Cortex of kidney (tissue), 1 donor: ENCODE data around the gene RBM42.
A peak's percentile ranks its signal among the peaks of the same experiment; 100 is the strongest.
"Not testable (repeated sequence)": the region's sequence is repeated elsewhere in the genome, so short reads cannot be mapped to it uniquely, and the experiment has no call there.

Experiments
- DNase-seq: peaks from one replicate; lab custom pipeline; 2025; lab: John Stamatoyannopoulos, UW

The RBM42 gene, protein sequence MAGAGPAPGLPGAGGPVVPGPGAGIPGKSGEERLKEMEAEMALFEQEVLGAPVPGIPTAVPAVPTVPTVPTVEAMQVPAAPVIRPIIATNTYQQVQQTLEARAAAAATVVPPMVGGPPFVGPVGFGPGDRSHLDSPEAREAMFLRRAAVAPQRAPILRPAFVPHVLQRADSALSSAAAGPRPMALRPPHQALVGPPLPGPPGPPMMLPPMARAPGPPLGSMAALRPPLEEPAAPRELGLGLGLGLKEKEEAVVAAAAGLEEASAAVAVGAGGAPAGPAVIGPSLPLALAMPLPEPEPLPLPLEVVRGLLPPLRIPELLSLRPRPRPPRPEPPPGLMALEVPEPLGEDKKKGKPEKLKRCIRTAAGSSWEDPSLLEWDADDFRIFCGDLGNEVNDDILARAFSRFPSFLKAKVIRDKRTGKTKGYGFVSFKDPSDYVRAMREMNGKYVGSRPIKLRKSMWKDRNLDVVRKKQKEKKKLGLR

DNA sequence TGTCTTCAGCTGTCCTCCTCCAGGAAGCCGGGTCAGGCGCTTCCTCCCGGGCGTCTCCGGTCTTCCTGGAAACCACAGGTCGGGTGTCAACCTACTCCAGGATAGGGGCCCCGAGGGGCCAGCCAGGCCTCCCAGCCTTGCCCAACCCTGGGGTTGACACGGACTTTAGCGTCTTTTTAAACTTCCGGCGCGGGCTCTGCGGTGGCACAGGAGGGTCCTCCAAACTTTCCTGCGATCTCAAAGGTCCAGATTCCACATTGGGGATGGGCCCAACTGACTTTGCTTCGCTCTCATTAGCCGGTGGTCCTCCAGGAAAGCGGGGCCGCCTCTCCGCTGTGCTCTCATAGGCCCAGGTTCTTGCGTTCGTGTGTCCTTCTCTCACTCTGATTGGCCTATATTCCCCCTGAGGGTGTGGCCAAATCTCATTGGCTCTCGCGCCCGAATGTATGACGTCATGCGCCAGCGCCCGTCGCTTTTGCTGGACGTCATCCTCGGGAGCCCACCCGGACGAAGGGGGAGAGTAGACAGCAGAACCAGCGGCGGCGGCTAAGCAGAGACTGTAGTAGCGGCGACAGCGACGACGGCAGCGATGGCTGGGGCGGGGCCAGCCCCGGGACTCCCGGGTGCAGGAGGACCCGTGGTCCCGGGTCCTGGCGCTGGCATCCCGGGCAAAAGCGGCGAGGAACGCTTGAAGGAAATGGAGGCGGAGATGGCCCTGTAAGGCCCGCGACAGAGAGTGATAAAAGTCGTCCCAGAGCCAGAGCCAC lies at the start of gene RBM42:
RBM42 (plus strand) TSS at position 472 of the 767 bp plus-strand sequence; CDS start at position 590, 118 bp downstream.
- peak; percentile 45 for DNase-seq

DNA sequence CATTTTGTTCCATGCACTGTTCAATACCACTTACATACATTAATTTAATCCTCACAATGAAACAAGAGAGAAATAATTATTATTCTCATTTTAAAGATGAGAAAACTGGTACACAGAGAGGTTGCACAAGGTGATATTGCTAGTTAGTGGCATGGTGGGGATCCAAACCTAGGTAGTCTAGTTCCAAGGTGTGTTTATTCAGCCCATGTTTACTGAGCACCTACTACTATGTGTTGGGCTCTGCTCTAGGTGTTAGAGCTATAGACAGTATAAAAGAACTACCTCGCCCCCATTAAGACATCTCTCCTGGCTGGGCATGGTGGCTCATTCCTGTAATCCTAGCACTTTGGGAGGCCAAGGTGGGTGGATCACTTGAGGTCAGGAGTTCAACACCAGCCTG lies 46.1 kb upstream of the RBM42 start:
- no peak for DNase-seq

DNA sequence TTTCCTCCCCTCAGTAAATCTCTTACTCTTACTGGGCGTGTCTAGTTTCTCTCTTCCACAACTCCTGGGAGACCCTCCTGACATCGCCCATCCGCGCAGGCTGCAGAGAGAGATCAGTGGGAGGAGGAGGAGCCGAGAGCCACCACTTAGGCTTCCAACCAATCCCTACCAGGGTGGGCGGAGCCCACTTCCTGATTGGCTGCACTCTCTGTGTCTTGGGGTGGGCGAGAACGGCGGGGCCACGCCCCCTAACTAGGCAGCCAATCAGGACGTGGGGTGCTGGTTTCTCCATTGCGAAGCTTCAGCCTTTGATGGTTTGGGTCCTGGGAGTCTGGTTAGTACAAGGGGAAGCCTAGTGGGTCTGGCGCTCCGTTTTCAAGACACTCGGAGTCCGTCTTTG lies 43.0 kb upstream of the RBM42 start, which contains the start of gene PMIS2:
PMIS2 (plus strand) TSS at position 326 of the 400 bp plus-strand sequence. CDS start 87 bp downstream, outside the sequence.
- no peak for DNase-seq

DNA sequence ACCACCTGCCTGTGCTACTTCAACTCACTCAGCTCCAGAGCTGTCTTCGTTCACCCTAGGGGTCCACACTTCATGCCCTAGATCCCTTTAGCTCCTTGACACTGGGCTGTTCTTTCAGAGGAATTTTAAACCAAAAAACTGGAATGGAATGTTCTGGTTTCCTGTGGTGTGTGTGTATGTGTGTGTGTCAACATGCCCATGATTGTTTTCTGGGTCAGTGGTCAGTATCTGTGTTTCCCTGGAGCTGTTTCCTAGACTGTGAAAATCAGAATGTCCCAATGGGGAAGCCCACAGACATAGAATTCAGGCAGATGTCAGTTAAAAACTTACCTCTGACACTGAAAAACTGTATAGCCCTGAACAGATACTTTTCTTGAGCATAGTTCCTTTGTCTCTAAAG lies 41.5 kb upstream of the RBM42 start:
- no peak for DNase-seq

DNA sequence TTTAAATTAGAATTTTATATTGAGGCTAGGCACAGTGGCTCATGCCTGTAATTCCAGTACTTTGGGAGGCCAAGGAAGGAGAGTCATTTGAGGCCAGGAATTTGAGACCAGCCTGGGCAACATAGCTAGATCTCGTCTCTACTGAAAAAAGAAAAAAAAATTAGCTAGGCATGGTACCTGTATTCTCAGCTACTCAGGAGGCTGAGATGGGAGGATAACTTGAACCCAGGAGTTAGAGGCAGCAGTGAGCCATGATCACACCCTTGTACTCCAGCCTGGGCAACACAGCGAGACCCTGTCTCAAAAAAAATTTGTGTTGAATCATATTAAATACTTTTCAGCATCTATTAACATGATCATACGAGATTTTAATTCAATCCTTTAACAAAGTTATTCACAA lies 38.0 kb upstream of the RBM42 start:
- DNase-seq: no peak

DNA sequence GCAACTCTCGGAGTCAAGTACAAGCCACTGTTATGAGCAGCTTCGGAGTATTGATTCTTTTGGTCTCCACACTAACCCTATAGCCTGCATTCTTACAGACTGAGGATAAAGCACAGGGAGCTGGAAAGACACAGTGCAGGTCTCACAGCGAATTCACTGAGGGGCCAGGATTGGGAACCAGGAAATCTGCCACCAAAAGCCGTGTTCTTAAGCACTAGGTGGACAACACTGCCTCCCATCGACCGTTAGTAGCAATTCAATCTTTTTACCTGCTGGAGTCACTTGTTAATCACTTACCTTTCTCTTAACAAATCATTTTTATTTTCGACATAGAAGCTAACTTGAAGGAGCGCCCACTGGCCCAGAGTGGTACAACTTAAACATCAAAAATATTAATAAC lies 36.6 kb upstream of the RBM42 start:
- no peak for DNase-seq

DNA sequence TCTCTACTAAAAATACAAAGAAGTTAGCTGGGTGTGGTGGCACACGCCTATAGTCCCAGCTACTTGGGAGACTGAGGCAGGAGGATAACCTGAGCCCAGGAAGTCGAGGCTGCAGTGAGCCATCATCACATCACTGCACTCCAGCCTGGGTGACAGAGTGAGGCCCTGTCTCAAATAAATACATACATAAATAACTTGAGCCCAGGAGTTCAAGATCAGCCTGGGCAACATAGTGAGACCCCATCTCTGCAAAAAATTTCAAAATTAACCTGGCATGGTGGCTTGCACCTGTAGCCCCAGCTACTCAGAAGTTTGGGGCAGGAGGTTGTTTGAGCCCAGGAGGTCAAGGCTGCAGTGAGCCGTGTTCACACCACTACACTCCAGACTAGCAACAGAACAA lies 33.8 kb upstream of the RBM42 start:
- not testable (repeated sequence) for DNase-seq

DNA sequence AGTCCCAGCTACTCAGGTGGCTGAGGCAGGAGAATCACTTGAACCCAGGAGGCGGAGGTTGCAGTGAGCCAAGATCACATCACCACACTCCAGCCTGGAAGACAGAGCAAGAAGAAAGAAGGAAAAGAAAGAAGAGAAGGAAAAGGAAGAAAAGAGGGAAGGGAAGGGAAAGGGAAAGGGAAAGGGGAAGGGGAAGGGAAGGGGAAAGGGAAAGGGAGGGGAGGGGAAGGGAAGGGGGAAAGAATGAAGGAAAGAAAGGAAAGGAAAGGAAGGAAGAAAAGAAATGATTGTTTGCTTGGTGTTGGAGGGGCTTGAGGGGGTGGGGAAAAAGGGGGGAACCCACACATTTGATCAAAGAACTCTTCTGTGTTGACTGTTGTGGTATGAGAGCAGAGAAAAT lies 32.9 kb upstream of the RBM42 start:
- DNase-seq: no peak

DNA sequence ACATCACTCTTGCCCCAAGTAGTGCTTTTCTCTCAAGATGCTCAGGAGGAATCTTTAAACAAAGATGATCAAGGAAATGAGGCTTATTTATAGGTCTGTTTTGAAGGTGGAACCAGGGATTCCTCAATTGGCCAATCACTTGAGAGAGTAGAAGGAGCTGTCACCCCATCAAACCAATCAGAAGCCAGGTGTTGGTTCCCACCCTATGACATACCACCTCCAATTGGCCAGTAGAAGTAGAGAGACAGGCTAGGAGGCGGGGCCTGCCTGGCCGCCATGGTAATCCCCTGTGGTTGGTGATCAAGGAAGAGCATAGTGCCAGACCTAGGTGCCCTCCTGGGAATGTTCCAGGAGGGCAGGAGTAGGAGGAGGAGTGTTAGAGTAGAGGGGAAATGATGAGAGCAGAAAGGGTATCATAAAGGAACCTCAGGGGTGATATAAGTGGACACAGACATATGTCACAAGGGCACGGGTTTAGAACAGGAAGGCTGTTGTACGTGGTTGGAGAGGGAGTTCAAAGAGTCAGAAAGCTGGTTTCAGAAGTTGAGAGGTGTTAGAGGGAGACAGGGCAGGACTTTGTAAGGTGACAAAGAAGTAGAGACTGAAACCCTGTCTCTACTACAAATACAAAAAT lies 32.4 kb upstream of the RBM42 start:
- DNase-seq: no peak

DNA sequence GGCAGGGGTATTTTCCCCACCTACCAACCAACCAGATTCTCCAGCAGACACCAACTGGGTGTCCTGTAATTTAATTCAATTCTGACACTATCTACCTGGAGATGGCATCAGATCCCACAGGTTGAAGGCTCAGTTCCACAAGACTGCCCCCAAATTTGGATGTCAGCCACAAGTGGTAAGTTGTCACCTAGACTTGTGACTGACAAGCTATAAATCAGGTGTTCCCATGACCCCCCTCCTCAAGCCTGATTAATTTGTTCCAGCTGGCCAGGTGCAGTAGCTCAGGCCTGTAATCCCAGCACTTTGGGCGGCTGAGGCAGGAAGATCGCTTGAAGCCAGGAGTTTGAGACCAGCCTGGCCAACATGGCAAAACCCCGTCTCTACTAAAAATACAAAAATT lies 26.9 kb upstream of the RBM42 start:
- no peak for DNase-seq

DNA sequence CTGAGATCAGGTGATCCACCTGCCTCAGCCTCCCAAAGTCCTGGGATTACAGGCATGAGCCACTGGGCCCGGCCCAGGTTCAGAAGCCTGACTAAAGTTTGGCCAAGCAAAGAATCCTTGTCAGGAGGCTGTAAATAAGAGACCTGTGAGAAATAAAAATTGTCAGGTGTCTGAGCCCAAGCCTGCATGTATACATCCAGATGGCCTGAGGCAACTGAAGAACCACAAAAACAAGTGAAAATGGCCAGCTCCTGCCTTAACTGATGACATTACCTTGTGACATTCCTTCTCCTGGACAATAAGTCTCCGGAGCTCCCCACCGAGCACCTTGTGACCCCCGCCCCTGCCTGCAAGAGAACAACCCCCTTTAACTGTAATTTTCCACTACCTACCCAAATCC lies 24.4 kb upstream of the RBM42 start:
- DNase-seq: not testable (repeated sequence)

DNA sequence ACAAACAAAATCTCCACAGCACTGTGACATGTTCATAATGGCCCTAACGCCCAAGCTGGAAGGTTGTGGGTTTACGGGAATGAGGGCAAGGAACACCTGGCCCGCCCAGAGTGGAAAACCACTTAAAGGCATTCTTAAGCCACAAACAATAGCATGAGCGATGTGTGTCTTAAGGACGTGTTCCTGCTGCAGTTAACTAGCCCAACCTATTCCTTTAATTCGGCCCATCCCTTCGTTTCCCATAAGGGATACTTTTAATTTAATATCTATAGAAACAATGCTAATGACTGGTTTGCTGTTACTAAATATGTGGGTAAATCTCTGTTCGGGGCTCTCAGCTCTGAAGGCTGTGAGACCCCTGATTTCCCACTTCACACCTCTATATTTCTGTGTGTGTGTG lies 21.7 kb upstream of the RBM42 start:
- DNase-seq: not testable (repeated sequence)

DNA sequence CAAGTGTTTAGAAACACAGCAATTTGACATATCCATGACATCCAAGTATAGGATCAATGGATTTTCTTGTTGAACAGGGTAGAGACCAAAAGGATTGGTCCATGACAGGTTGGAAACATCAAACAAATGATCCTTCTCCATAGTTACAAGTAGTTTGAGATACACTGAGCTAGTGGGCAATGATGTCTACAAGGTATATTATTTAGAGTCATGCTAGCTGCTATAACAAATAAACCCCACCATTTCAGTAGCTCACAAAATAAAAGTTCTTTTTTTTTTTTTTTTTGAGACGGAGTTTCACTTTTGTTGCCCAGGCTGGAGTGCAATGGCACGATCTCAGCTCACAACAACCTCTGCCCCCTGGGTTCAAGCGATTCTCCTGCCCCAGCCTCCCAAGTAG lies 21.2 kb upstream of the RBM42 start:
- DNase-seq: no peak

DNA sequence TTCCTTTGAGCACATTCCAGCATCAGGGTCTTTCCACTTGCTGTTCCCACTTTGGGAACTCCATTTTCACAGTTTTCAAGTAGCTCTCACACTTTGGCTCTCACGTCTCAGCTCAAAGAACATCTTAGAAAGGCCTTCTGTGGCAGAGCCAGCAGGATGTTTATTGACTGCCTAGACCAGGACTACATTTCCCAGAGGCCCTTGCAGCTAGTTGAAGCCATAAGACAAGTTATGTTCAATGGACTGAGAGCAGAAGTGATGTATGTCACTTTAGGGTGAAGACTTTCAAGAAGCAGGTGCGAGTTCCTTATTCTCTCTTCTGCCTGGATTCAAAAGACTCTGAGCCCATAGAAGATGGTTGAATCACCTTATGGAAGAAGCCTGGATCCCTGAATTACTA lies 20.6 kb upstream of the RBM42 start:
- DNase-seq: no peak

DNA sequence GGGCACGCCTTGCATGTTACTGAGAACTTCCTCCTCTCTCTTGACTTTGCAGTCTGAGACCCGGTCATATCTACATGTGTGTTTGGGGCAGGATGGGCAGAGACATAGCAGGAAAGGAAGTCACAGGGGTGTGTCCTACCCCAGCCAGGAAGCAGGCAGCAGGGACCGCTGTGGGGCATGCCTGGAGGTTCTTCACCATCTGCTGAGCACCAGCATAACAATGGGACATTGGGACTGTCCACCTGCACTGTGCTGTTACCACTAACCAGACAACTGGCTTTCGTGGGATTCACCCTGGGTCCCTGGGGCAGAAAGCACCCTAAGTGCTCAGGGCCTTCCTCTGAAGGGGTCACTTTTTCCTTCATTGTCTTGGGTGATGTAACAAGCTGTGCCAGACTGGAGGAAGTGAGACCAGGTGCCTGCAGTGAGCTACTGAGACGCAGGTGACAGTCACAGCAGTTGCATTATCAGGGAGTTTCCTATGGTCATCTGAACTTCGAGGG lies 18.9 kb upstream of the RBM42 start:
- DNase-seq: no peak

DNA sequence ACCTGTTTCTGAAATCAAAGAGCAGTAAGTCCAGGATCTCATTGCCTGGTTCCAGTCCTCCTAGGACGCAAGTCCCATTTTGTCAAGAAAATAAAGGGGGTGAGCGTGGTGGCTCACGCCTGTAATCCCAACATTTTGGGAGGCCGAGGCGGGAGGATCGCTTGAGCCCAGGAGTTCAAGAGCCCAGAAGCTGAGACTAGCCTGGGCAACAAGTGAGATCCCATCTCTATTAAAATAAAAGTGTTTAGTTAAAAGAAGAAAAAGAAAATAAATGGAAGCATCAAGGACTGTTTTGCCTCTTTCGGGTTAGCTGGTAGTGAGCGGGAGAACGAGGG lies 16.6 kb upstream of the RBM42 start:
- DNase-seq: no peak

DNA sequence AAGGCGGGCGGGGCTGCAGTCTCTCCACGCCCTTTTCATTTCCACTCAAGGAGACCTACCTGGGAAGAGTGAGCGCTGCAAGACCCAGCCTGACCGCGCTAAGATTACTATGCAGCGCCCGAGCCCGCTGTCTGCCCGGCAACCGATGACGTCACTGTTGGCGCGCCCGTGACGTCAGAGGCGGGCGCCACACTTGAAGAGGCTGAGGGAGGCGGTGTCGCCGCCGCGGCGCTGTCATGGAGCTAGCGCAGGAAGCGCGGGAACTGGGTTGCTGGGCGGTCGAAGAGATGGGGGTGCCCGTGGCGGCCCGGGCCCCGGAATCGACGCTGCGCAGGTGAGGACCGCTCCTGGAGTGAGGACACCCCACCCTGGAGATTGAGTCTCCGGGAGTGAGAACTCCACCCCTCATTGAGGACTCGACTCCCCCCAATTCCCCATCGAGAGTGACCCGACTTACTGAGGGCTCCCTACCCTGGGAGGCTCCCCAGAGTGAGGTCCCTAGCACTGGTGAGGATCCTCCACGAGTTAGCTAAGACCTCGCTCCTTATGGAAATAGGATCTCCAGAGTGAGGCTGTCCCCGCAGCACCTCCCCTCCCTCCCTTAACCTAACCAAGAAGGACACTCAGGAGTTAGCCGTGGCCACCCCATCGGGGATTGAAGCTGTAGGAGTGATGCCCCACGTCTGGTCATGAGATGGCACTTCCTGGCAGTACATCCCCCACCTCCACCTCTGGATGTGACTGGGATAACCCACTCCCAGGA lies 16.1 kb upstream of the RBM42 start, which contains the start of gene HAUS5:
HAUS5 (plus strand) TSS at position 177 of the 763 bp plus-strand sequence; CDS start at position 237, 60 bp downstream.
- DNase-seq: peak; percentile 27

DNA sequence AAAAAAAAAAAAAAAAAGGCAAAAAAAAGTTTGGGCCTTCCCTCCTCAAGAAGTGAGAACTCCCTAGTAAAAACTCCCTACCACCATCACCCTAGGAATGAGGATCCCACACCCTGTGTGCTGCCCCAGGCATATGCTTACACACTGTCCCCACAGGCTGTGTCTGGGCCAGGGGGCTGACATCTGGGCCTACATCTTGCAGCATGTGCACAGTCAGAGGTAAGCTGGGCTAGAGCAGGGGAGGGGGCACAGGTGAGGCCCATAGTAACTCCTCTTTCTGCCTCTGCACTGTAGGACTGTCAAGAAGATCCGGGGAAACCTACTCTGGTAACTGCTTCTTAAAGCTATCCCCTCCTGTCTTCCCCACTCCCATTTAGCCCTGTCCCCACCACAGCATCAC lies 15.3 kb upstream of the RBM42 start:
- DNase-seq: no peak

DNA sequence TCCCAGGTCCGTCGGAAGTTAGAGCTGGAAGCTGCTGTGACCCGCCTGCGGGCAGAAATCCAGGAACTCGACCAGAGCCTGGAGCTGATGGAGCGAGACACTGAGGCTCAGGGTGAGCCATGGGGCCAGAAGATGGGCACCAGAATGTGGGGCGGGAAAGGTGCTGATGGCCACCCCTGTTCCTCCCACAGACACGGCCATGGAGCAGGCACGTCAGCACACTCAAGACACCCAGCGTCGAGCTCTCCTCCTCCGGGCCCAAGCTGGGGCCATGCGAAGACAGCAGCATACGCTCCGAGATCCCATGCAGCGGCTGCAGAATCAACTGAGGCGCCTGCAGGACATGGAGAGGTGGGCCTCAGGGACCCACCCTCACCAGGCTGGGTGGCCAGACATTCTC lies 13.8 kb upstream of the RBM42 start:
- no peak for DNase-seq

DNA sequence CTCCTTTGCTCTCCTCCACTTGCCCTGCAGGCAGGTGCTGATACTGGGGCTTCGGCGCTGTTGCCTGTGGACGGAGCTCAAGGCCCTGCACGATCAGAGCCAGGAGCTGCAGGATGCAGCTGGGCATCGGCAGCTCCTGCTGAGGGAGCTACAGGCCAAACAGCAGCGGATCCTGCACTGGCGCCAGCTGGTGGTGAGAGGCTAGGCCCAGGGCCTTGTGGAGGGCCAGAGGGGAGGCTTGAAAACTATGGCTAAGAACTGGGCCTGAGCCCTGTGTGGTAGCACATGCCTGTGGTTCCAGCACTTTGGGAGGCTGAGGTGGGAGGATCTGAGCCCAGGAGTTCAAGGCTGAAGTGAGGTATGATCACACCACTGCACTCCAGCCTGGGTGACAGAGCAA lies 10.0 kb upstream of the RBM42 start:
- no peak for DNase-seq

DNA sequence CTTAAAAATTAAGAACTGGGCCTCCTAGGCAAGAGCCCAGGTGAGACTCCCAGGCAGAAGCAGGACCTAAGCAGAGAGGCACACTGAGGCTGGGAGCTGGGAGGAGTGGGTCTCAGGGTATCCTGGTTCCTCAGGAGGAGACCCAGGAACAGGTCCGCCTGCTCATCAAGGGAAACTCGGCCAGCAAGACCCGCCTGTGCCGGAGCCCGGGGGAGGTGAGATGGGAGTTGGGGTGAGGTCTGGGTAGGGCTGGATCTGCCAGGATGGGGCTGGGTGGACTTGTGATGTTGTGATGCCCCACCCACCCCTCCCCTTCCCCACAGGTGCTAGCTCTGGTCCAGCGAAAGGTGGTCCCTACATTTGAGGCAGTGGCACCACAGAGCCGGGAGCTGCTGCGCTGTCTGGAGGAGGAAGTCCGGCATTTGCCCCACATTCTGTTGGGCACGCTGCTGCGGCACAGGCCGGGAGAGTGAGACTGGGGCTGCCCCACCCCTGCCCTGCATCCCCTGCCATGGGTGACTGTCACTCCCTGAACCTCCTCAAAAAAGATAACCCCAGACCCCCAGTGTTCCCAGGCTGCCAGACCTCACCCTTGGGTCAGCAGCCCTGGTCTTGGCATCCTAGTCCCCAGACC lies 9.4 kb upstream of the RBM42 start:
- DNase-seq: no peak
